Fibroblast of lung (primary cell): ENCODE results near the gene TUFT1. TPM values are rescaled to one million over a fixed set of nuclear protein-coding genes. Genes with fewer than 3 reads are reported as not detected.

ENCODE experiments used
- DNase-seq, 2 donors: peaks; one replicate each; pipeline versions ENCODE4 v3.0.0 to v3.0.0-alpha.2; 2010; ENCODE audit warnings: low read depth in 2 of 2
- H2AFZ ChIP-seq: 2 replicates; pipeline ENCODE4 v1.5.1; 2012; ENCODE audit warnings: low read length, control low read depth, inconsistent platforms
- H3K27ac ChIP-seq: 2 replicates; pipeline ENCODE4 v1.5.1; 2011; ENCODE audit warnings: low read length, control low read depth; ENCODE audit not compliant: insufficient read depth
- H3K27me3 ChIP-seq: 2 replicates; pipeline ENCODE4 v1.5.1; 2011; ENCODE audit warnings: mild to moderate bottlenecking, low read length; ENCODE audit not compliant: control insufficient read depth, insufficient read depth
- H3K36me3 ChIP-seq: 2 replicates; pipeline ENCODE4 v1.5.1; 2011; ENCODE audit warnings: low read length; ENCODE audit not compliant: control insufficient read depth, insufficient read depth
- H3K4me1 ChIP-seq: 2 replicates; pipeline ENCODE4 v1.5.1; 2011; ENCODE audit warnings: low read length; ENCODE audit not compliant: control insufficient read depth, insufficient read depth; ENCODE audit errors: extremely low read depth
- H3K4me2 ChIP-seq: 2 replicates; pipeline ENCODE4 v1.5.1; 2011; ENCODE audit warnings: low read length, control low read depth; ENCODE audit not compliant: insufficient read depth; ENCODE audit errors: extremely low read depth
- H3K4me3 ChIP-seq, 4 experiments: fragments of 200-600 bp in 1 of 4; sonication (generic) in 1 of 4; replicated peaks in 1 of 4; 2 replicates each; pipeline ENCODE4 v1.5.1; 2011 to 2016; ENCODE audit warnings: low read length in 4 of 4, low read depth in 3 of 4, mild to moderate bottlenecking in 3 of 4, control low read depth in 2 of 4, inconsistent platforms in 1 of 4, mixed read lengths in 1 of 4; ENCODE audit not compliant: insufficient read depth in 1 of 4; ENCODE audit errors: control extremely low read depth in 1 of 4
- H3K79me2 ChIP-seq: 2 replicates; pipeline ENCODE4 v1.5.1; 2012; ENCODE audit warnings: mild to moderate bottlenecking, low read length, inconsistent platforms; ENCODE audit not compliant: control insufficient read depth, insufficient read depth
- H3K9ac ChIP-seq: 2 replicates; pipeline ENCODE4 v1.5.1; 2011; ENCODE audit warnings: mild to moderate bottlenecking, low read length, control low read depth; ENCODE audit not compliant: insufficient read depth
- H3K9me3 ChIP-seq: 2 replicates; pipeline ENCODE4 v1.5.1; 2012; ENCODE audit warnings: low read depth, low read length; ENCODE audit not compliant: control insufficient read depth, insufficient read depth
- H4K20me1 ChIP-seq: 2 replicates; pipeline ENCODE4 v1.5.1; 2011; ENCODE audit warnings: low read length; ENCODE audit not compliant: control insufficient read depth, insufficient read depth; ENCODE audit errors: extremely low read depth
- EZH2 ChIP-seq: IDR thresholded peaks from 2 replicates; pipeline ENCODE4 v1.5.1; 2012; ENCODE audit warnings: low read length, control low read depth, mild to moderate bottlenecking; ENCODE audit errors: missing control alignments
- polyA plus RNA-seq, 2 donors: library from polyadenylated mRNA; depleted of rRNA in 1 of 2; stranded (reverse) in 1 of 2; unstranded in 1 of 2; fragments of >200 nt; gene quantifications; 2 replicates each; pipeline ENCODE4 v1.2.1, GENCODE V29; 2011 to 2012; ENCODE audit warnings: missing spikeins in 1 of 2
- total RNA-seq: library from RNA; depleted of rRNA; stranded (reverse); fragments of >200 nt; gene quantifications from 2 replicates; pipeline ENCODE4 v1.2.1, GENCODE V29; 2014
- TF ChIP-seq, protein P1 (sequence below), 2 donors: IDR thresholded peaks in 1 of 2; conservative IDR thresholded peaks in 1 of 2; 1 replicate in 1 of 2; 2 replicates in 1 of 2; pipeline ENCODE4 v1.5.1; 2011 to 2012; ENCODE audit warnings: low read length in 2 of 2, control low read depth in 1 of 2, inconsistent platforms in 1 of 2, low read depth in 1 of 2, mild to moderate bottlenecking in 1 of 2

The TUFT1 gene
- total and polyA plus RNA-seq, 2 donors (not counting 1 experiment from before 2014, with no cell fraction given) = 18.2 to 24.7 TPM

DNA sequence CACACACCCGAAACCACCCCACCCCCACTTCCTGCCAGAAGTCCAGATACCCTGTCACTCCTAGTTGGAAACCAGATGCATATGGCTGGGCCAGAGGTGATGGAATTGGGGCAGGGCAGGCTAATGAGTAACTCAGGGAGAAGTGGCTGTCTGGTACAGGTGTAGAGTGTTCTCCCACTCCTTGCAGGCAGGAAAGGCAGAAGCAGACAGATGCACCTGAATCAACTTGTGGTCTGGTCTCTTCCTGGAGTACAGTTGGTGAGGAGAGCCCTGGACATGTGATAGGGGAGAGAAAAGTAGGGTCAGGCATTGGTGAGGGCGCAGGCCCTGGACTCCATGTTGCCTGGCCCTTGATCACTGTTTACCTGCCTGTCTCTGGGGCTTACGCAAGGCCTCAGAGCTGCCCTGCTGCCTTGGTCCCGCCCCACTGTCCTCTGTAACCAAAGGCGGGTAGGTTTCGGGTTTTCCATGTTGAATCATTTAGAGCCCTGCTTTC, 26.4 kb upstream of the TUFT1 start:
- H3K4me3 ChIP-seq = no peak overlapping the region
- peaks cover 2% of the 10 kb centered on the region for H3K4me1 ChIP-seq
- no peaks in the 10 kb centered on the region for H3K27me3 ChIP-seq
- no peak for DNase-seq
- no peak overlapping the region for H3K4me2 ChIP-seq
- H3K36me3 ChIP-seq = no peaks in the 10 kb centered on the region
- no peaks in the 10 kb centered on the region for H3K79me2 ChIP-seq
- H2AFZ ChIP-seq = no peak overlapping the region
- TF ChIP-seq, protein P1, sequence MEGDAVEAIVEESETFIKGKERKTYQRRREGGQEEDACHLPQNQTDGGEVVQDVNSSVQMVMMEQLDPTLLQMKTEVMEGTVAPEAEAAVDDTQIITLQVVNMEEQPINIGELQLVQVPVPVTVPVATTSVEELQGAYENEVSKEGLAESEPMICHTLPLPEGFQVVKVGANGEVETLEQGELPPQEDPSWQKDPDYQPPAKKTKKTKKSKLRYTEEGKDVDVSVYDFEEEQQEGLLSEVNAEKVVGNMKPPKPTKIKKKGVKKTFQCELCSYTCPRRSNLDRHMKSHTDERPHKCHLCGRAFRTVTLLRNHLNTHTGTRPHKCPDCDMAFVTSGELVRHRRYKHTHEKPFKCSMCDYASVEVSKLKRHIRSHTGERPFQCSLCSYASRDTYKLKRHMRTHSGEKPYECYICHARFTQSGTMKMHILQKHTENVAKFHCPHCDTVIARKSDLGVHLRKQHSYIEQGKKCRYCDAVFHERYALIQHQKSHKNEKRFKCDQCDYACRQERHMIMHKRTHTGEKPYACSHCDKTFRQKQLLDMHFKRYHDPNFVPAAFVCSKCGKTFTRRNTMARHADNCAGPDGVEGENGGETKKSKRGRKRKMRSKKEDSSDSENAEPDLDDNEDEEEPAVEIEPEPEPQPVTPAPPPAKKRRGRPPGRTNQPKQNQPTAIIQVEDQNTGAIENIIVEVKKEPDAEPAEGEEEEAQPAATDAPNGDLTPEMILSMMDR (conservative IDR thresholded peaks at IDR 0.05 in 1 of 2, IDR thresholded peaks at IDR 0.05 in 1 of 2; ENCODE audit: low read depth in 1 of 2, low read length in 2 of 2) = no peak
- TF ChIP-seq EZH2 = no peak
- no peaks in the 10 kb centered on the region for H3K9me3 ChIP-seq
- H4K20me1 ChIP-seq = no peaks in the 10 kb centered on the region
- H3K9ac ChIP-seq = no peak overlapping the region
- no peak overlapping the region for H3K27ac ChIP-seq

- Histone ChIP-seq H3K9me3 (no peaks in the 10 kb centered on the region), H3K9ac (no peak overlapping the region), H3K79me2 (no peaks in the 10 kb centered on the region), H3K4me2 (no peak overlapping the region), H3K27ac (no peak overlapping the region), H3K4me3 (no peak overlapping the region), H3K36me3 (no peaks in the 10 kb centered on the region), H3K27me3 (no peaks in the 10 kb centered on the region), H2AFZ (no peak overlapping the region), H4K20me1 (no peaks in the 10 kb centered on the region), H3K4me1 (peaks cover 2% of the 10 kb centered on the region)
- DNase-seq = no peak
- TF ChIP-seq, protein P1 (conservative IDR thresholded peaks at IDR 0.05 in 1 of 2, IDR thresholded peaks at IDR 0.05 in 1 of 2; ENCODE audit: low read depth in 1 of 2, low read length in 2 of 2) = no peak
- TF ChIP-seq EZH2 = no peak
These were observed 25.7 kb upstream of the TUFT1 start for GRCh38 chr1:151514366-151514765.

DNA sequence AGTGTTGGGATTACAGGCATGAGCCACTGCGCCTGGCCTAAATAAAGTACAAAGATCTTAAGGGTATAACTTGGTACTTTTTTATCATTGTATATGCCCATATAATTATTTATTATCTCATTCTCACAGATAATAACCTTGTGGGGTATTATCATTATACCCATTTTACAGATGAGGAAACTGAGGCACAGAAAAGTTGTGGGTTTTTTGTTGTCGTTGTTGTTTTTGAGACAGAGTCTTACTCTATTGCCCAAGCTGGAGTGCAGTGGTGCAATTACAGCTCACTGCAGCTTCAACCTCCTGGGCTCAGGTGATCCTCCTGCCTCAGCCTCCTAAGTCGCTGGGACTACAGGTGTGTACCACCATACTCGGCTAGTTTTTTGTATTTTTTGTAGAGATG, 24.8 kb upstream of the TUFT1 start:
- no peaks in the 10 kb centered on the region for H3K36me3 ChIP-seq
- H3K9me3 ChIP-seq = no peaks in the 10 kb centered on the region
- no peak overlapping the region for H2AFZ ChIP-seq
- H3K27ac ChIP-seq = no peak overlapping the region
- H4K20me1 ChIP-seq = no peaks in the 10 kb centered on the region
- H3K9ac ChIP-seq = no peak overlapping the region
- no peaks in the 10 kb centered on the region for H3K79me2 ChIP-seq
- no peak for DNase-seq
- H3K4me1 ChIP-seq = peaks cover 2% of the 10 kb centered on the region
- no peak for TF ChIP-seq EZH2
- TF ChIP-seq, protein P1 (conservative IDR thresholded peaks at IDR 0.05 in 1 of 2, IDR thresholded peaks at IDR 0.05 in 1 of 2; ENCODE audit: low read depth in 1 of 2, low read length in 2 of 2) = no peak
- H3K4me2 ChIP-seq = no peak overlapping the region
- H3K27me3 ChIP-seq = no peaks in the 10 kb centered on the region
- no peak overlapping the region for H3K4me3 ChIP-seq
